Hepatocyte (in vitro differentiated cells): Measurements from ENCODE around the gene NAA80. TPM values are rescaled to one million over a fixed set of nuclear protein-coding genes. Genes with fewer than 3 reads are reported as not detected.
"Not testable (repeated sequence)": the region's sequence is repeated elsewhere in the genome, so short reads cannot be mapped to it uniquely, and the experiment has no call there.

ENCODE experiments used
- DNase-seq: peaks from one replicate; pipeline ENCODE4 v3.0.0-alpha.2; 2016; ENCODE audit warnings: low spot score
- H2AFZ ChIP-seq: fragments of 200-600 bp; sonication (generic); 2 replicates; pipeline ENCODE4 v1.6.0; 2016; ENCODE audit warnings: antibody characterized with exemption, mild to moderate bottlenecking
- H3K27ac ChIP-seq: fragments of 200-600 bp; sonication (generic); 2 replicates; pipeline ENCODE4 v1.5.1; 2016; ENCODE audit warnings: mild to moderate bottlenecking
- H3K27me3 ChIP-seq: fragments of 200-600 bp; sonication (generic); 2 replicates; pipeline ENCODE4 v1.6.1; 2016
- H3K36me3 ChIP-seq: fragments of 200-600 bp; sonication (generic); replicated peaks from 2 replicates; pipeline ENCODE4 v1.5.1; 2016; ENCODE audit warnings: low read depth; ENCODE audit not compliant: insufficient read depth
- H3K4me1 ChIP-seq: fragments of 200-600 bp; sonication (generic); 2 replicates; pipeline ENCODE4 v1.5.1; 2016; ENCODE audit warnings: mild to moderate bottlenecking, moderate library complexity; ENCODE audit not compliant: insufficient read depth
- H3K4me2 ChIP-seq: fragments of 200-600 bp; sonication (generic); 2 replicates; pipeline ENCODE4 v1.6.0; 2016
- H3K4me3 ChIP-seq: fragments of 200-600 bp; sonication (generic); 2 replicates; pipeline ENCODE4 v1.5.1; 2016; ENCODE audit warnings: mild to moderate bottlenecking
- H3K79me2 ChIP-seq: fragments of 200-600 bp; sonication (generic); 2 replicates; pipeline ENCODE4 v1.6.0; 2017; ENCODE audit warnings: mild to moderate bottlenecking
- H3K9me2 ChIP-seq: fragments of 200-600 bp; sonication (generic); replicated peaks from 2 replicates; pipeline ENCODE4 v1.6.0; 2017; ENCODE audit warnings: mild to moderate bottlenecking; ENCODE audit not compliant: insufficient read depth
- H3K9me3 ChIP-seq: fragments of 200-600 bp; sonication (generic); 2 replicates; pipeline ENCODE4 v1.5.1; 2016; ENCODE audit warnings: low read depth, mild to moderate bottlenecking
- H4K20me1 ChIP-seq: fragments of 200-600 bp; sonication (generic); 2 replicates; pipeline ENCODE4 v1.6.0; 2016; ENCODE audit warnings: mild to moderate bottlenecking; ENCODE audit not compliant: insufficient read depth, poor library complexity, severe bottlenecking
- EZH2 ChIP-seq: fragments of 200-600 bp; sonication (generic); IDR thresholded peaks from 2 replicates; pipeline ENCODE4 v1.6.1; 2016; ENCODE audit warnings: antibody characterized with exemption, mild to moderate bottlenecking, borderline replicate concordance
- EZH2phosphoT487 ChIP-seq: fragments of 200-600 bp; sonication (generic); IDR thresholded peaks from one replicate; pipeline ENCODE4 v1.6.1; 2018; ENCODE audit warnings: antibody characterized with exemption, mild to moderate bottlenecking, low read depth, moderate library complexity; ENCODE audit not compliant: unreplicated experiment, severe bottlenecking
- WGBS: methylation state at CpG from one replicate; pipeline ENCODE4 v1.1.6; 2016; ENCODE audit warnings: low lambda C conversion rate; ENCODE audit errors: missing lambda C conversion rate; 5-methylcytosine and 5-hydroxymethylcytosine counted together
- polyA plus RNA-seq: library from polyadenylated mRNA; unstranded; fragments of >200 nt; fragmentation: Nextera tagmentation; extraction: Ambion mirVana; gene quantifications from 2 replicates; pipeline ENCODE4 v1.2.1, GENCODE V29; 2016
- total RNA-seq: library from RNA; depleted of rRNA; stranded (reverse); fragments of >200 nt; gene quantifications from 2 replicates; pipeline ENCODE4 v1.2.3, GENCODE V29; 2014
- TF ChIP-seq, protein P1 (sequence below): fragments of 200-600 bp; sonication (generic); IDR thresholded peaks from 2 replicates; pipeline ENCODE4 v1.5.1; 2016; ENCODE audit warnings: antibody characterized with exemption, mild to moderate bottlenecking; ENCODE audit not compliant: poor library complexity

NAA80 gene
- total and polyA plus RNA-seq, 2 experiments from 2014 or later = 6.7 to 19.5 TPM

GRCh38 chr3:50263478-50264382 lies 35.5 kb downstream of the NAA80 start:
- H3K27me3 ChIP-seq = no peaks in the 10 kb centered on the region
- H2AFZ ChIP-seq = no peak overlapping the region
- H4K20me1 ChIP-seq = no peaks in the 10 kb centered on the region
- H3K4me3 ChIP-seq = no peak overlapping the region
- no peak for DNase-seq
- no peaks in the 10 kb centered on the region for H3K9me2 ChIP-seq
- no peaks in the 10 kb centered on the region for H3K36me3 ChIP-seq
- H3K4me1 ChIP-seq = peaks cover 69% of the 10 kb centered on the region
- WGBS = 70% methylated on average over 6 of the region's 6 CpGs
- no peak for TF ChIP-seq EZH2phosphoT487
- no peak for TF ChIP-seq EZH2
- TF ChIP-seq, protein P1, sequence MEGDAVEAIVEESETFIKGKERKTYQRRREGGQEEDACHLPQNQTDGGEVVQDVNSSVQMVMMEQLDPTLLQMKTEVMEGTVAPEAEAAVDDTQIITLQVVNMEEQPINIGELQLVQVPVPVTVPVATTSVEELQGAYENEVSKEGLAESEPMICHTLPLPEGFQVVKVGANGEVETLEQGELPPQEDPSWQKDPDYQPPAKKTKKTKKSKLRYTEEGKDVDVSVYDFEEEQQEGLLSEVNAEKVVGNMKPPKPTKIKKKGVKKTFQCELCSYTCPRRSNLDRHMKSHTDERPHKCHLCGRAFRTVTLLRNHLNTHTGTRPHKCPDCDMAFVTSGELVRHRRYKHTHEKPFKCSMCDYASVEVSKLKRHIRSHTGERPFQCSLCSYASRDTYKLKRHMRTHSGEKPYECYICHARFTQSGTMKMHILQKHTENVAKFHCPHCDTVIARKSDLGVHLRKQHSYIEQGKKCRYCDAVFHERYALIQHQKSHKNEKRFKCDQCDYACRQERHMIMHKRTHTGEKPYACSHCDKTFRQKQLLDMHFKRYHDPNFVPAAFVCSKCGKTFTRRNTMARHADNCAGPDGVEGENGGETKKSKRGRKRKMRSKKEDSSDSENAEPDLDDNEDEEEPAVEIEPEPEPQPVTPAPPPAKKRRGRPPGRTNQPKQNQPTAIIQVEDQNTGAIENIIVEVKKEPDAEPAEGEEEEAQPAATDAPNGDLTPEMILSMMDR = no peak
- H3K4me2 ChIP-seq = peak overlapping the region; percentile 59
- no peaks in the 10 kb centered on the region for H3K9me3 ChIP-seq
- peak overlapping the region; percentile 91 for H3K27ac ChIP-seq
- H3K79me2 ChIP-seq = peaks cover 12% of the 10 kb centered on the region

DNA sequence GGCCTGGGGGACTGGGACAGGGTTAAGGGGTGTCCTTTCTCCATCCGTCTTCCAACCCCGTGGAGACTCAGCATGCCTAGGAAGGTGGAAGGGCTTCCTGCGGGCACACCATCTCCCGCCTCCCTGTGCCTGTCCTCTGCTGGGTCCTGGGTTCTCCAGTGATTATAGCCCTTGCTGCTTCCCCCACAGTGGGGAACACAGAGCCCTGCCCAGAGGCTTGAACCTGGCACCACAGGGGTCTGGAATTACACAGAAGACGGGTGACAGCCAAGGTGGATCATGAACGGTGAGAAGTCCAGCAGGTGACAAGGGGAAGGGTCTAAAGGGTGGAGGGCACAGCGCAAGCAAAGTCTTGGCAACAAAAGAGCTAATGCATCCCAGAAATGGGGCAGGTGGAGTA lies 36.4 kb downstream of the NAA80 start:
- Histone ChIP-seq H3K4me3 (no peak overlapping the region), H3K9me3 (no peaks in the 10 kb centered on the region), H3K36me3 (no peaks in the 10 kb centered on the region), H3K4me2 (no peak overlapping the region), H3K27me3 (no peaks in the 10 kb centered on the region), H3K4me1 (peaks cover 59% of the 10 kb centered on the region), H3K27ac (peak overlapping the region; percentile 91), H3K79me2 (peaks cover 12% of the 10 kb centered on the region), H4K20me1 (no peaks in the 10 kb centered on the region), H2AFZ (no peak overlapping the region), H3K9me2 (no peaks in the 10 kb centered on the region)
- DNase-seq = no peak
- TF ChIP-seq, protein P1 = no peak
- no peak for TF ChIP-seq EZH2phosphoT487
- TF ChIP-seq EZH2 = no peak
- 98% methylated on average over 7 of the region's 7 CpGs for WGBS

GRCh38 chr3:50262200-50262599 lies 37.0 kb downstream of the NAA80 start:
- H3K27ac ChIP-seq, H4K20me1 ChIP-seq, H3K36me3 ChIP-seq, H3K4me2 ChIP-seq, H3K9me3 ChIP-seq, DNase-seq, H2AFZ ChIP-seq, H3K27me3 ChIP-seq, H3K4me3 ChIP-seq, H3K9me2 ChIP-seq: not testable (repeated sequence)
- WGBS = 99% methylated on average over 4 of the region's 4 CpGs
- Histone ChIP-seq H3K79me2 (peaks cover 12% of the 10 kb centered on the region), H3K4me1 (peaks cover 53% of the 10 kb centered on the region)

- Histone ChIP-seq H3K36me3 (no peaks in the 10 kb centered on the region), H3K4me2 (peak overlapping the region; percentile 78), H3K27me3 (no peaks in the 10 kb centered on the region), H3K9me3 (no peaks in the 10 kb centered on the region), H3K4me3 (no peak overlapping the region), H3K9me2 (no peaks in the 10 kb centered on the region), H3K27ac (peak overlapping the region; percentile 97), H2AFZ (no peak overlapping the region), H3K79me2 (peaks cover 12% of the 10 kb centered on the region), H3K4me1 (peaks cover 46% of the 10 kb centered on the region), H4K20me1 (no peaks in the 10 kb centered on the region)
- no peak for TF ChIP-seq EZH2
- TF ChIP-seq EZH2phosphoT487 = no peak
- TF ChIP-seq, protein P1 = no peak
- no peak for DNase-seq
- 77% methylated on average over 2 of the region's 2 CpGs for WGBS
Observed at GRCh38 chr3:50261505-50261904, 37.7 kb downstream of the NAA80 start.
